Stimulated activated CD8-positive, alpha-beta memory T cell treated with anti-CD3 and anti-CD28 coated beads, Interleukin-2, amount 100 ng/mL, for 1 hour (primary cell): ENCODE results near the gene NFIC.

ENCODE experiments used
- DNase-seq, 2 donors: peaks; one replicate each; pipeline ENCODE4 v3.0.0-alpha.2; 2020; ENCODE audit warnings: low read depth in 2 of 2

The NFIC gene

DNA sequence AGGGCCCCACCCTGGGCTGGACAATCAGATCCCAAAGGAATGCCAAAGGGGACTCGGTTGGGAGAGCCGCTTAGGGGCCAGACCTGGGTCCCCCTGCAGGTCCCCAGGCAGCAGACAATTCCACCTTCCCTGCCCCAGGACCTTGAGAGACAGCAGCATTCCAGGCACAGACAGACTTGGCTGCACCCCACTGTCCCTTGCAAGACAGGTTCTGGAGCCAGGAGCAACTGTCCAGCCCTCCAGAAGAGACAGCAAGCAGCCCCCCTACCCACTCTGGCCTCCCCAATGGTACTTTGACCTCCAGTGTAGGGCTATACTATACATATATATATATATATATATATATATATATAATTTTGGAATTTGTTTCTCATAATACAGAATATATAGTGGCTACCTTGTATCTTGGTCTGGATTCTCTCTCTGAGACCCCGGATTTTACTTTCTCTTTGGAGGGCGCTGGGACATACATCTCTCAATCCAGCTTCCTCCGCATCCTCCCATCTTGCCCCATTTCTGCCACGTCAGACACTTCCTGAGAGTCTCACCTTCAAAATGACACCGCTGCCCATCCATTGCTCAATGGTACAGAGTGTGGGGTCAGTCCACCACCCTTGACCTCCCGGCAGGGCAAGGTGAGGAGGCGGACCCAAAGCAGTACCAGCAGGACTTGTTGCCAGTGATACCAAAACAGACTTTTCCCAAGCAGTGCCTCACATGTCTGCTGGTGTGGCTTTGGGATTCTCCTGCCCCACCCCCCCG, 101.2 kb downstream of the NFIC start:
- no peak for DNase-seq

- DNase-seq, result no peak
Observed at GRCh38 chr19:3468211-3468610, 101.8 kb downstream of the NFIC start.

GRCh38 chr19:3469638-3470499, 103.5 kb downstream of the NFIC start:
- no peak for DNase-seq

DNA sequence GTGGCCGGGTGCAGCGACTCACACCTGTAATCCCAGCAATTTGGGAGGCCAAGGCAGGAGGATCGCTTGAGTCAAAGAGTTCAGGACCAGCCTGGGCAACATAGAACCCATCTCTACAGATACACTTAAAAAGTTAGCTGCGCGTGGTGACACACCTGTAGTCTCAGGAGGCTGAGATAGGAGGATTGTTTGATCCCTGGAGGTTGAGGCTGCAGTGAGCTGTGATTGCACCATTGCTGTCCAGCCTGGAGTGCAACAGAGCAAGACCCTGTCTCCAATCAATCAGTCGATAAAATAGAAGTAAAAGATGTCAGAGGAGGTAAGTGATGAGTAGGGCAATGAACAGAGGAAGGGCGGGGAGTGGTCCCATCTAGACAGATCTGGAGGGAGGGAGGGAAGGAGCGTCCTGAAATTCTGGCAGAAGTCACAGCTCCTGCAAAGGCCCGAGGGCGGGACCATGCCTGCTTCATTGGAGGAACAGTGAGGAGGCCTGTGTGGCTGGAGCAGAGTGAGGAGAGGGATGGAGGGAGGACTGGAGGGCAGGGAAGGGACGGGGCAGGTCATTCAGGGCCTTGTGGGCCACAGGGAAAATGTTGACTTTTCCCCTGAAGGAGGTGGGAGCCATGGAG, 104.2 kb downstream of the NFIC start:
- no peak for DNase-seq

DNA sequence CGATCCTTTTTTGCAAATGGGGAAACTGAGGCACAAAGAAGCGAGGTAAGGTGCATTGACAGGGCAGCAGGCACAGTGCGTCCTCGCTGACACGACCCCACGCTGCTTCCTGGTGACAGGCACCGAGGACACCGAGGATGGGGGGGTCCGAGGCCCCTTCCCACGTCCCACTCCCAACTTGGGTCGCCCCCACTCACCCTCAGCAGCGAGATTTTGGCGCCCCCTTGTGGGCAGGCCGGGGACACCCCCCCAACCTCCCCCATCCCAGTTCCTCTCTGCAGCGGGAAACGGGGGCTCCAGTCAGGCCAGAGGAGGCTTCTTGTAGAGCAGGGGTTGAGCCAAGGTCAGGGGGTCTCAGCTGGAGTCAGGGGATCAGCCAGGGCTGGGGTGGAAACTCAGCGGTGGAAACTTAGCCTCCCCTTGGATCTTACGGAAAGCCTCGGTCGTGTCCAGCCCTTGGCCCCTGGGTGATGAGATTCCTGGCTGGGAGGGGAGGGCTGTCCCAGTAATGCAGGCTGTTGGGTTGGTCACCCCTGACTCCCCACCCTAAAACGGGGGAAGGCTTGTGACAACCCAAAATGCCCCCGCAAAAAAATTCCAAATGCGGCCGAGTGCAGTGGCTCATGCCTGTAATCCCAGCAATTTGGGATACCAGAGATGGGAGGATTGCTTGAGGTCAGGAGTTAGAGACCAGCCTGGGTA, 105.7 kb downstream of the NFIC start:
- DNase-seq, result peak in 1 of 2 donors; percentile 14

- DNase-seq, result no peak
Observed at GRCh38 chr19:3474010-3474409, 107.6 kb downstream of the NFIC start.

DNA sequence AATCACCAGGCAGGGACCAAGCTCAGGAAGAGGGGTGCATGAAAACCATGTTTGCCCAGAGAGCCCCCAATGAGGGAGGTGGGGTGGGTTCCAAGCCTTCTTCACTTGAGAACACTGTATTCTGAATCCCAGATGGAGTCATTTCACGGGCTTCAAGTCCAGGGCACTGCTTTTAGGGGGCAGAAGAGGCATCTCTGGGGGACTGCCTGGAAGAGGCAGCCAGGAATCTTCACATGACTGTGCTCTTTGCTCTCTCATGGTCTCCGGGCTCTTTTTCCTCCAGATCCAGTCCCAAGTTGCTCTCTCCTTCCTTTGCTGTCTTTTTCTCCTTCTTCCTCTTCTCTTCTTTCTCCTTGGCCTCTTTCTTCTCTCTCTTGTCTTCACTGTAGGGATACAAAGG, 108.2 kb downstream of the NFIC start:
- DNase-seq, result no peak

DNA sequence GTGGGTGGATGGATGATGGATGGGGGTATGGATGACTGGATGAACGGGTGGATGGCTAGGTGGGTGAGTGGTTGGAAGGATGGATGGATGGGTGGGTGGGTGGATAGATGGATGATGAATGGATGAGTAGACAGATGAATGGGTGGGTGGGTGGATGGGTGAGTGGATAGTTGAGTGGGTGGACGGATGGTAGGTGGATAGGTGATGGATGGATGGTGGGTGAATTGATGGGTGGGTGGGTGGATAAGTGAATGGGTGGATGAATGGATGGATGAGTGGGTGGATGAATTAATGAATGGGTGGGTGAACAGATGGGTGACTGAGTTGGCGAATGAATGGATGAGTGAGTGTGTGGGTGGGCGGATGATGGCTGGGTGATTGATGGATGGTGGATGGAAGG, 109.1 kb downstream of the NFIC start:
- no peak for DNase-seq

DNA sequence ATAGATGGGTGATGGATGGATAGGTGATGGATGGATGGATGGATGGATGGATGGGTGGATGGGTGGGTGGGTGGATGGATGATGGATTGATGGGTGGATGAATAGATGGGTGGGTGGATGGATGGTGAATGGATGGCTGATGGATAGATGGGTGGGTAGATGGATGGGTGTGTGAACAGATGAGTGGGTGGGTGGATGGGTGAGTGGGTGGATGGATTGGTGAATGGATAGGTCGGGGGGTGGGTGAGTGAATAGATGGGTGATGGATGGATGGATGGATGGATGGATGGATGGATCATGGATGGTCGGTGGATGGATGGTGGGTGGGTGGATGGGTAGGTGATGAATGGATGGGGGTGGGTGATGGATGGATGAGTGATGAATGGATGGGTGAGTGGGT, 110.4 kb downstream of the NFIC start:
- no peak for DNase-seq

GRCh38 chr19:3477506-3477905, 111.1 kb downstream of the NFIC start:
- DNase-seq, result no peak

DNA sequence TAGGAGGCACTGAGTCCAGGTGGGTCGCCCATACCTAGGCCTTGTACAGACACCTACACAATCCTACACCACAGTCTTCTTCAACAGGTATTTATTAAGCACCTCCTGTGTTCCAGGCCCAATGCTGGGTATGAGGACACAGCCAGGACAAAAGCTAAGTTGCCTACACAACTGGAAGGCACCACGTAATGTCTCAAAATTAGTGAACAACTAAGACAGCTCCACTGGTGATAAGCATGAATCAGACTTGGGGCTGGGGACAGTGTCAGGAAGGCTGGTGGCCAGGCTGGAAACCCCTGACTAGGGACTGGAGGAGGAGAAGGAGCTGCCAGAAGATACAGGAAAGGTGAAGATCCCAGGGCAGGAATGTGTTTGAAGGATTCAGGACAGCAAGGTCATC, 111.6 kb downstream of the NFIC start:
- DNase-seq, result no peak

DNA sequence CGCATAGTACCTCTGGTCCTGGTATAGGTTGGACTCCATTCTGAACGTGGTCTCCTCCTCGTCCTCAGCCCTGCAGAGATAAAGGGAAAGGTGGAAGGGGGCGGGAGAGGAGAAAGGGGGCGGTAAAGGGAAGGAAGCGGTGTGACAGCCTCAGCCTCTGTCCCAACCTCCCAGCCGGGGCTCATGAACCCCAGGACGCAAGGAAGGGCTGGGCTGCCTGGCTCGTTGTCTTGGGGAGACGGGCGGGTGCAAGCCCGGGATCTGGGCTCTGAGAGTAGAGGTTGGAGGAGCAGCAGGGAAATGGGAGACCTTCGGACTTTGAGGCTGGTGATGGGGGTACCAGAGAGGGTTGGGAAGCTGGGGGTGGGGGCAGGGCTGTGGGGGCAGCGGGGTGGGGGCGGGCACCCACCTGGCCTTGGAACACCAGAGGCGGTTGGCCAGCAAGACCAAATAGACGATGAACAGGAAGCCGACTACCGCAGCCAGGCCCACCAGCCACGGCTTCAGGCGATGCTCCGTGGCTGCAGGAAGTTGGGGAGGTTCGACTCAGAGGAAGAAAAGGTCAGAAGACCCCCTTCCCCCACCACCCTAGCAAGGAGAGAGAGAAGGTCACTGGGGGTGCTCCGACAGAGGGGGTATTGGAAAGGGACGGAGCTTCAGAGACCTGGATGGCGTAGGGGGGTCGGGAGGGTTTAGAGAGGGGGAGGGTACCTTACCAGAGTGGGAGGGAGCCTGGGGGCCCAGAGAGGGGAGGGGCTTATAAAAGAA, 112.2 kb downstream of the NFIC start:
- DNase-seq, result no peak

GRCh38 chr19:3479177-3479833, 112.9 kb downstream of the NFIC start:
- peak in 1 of 2 donors; percentile 14 for DNase-seq

DNA sequence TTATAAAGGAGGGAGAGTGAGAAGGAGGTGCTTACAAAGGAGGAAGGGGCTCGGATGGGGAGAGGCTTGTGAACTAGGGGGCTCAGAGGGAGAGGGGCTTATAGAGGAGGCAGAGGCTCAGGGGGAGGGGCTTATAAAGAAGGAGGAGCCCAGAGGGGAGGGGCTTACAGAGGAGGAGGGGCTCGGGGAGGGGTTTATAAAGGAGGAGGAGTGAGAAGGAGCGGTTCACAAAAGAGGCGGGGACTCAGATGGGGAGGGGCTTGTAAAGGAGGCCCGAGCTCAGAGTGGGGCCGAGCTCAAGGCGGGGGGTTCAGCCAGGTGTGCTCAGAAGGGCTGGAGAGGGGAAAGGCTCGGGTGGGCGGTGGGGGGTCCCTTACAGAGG, 113.4 kb downstream of the NFIC start:
- DNase-seq, result no peak

GRCh38 chr19:3480383-3481091, 114.2 kb downstream of the NFIC start, which contains the start of gene SMIM24:
TSS of gene SMIM24 (minus strand) at chr19:3480525. CDS start at chr19:3480463, 62 bp downstream.
- DNase-seq, result no peak

GRCh38 chr19:3481241-3482090, 115.1 kb downstream of the NFIC start:
- no peak for DNase-seq

- no peak for DNase-seq
Observed at GRCh38 chr19:3482507-3483225, 116.3 kb downstream of the NFIC start.

DNA sequence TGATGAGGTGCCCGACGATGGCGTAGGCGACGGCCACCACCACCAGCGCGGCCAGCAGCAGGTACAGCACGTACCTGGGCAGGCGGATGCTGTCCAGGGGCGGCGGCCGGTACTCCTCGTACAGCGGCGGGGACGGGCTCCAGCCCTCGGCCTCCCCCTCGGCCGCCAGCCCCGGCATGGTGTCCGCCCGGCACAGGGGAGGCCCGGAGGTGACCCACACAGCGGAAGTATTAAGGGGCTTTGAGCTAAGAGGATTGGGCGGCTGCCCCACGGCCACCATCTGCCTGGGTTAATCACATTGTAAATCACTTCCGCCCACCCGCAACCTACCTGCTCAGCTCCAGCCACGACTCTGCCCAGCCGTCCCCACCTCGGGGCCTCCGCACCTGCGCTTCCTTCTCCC, 116.8 kb downstream of the NFIC start, which contains the start of gene SMIM44:
TSS of gene SMIM44 (minus strand) at position 216 of the 403 bp plus-strand sequence. CDS start at position 178, 38 bp downstream.
- no peak for DNase-seq
